GM19328 (cell line): ENCODE measurements around the gene BMP15.

Experiments
- ATAC-seq: cut with Tn5 transposase; IDR thresholded peaks from one replicate; pipeline ENCODE4 v1.9.1; 2021; ENCODE audit warnings: mild to moderate bottlenecking, moderate library complexity; ENCODE audit not compliant: unreplicated experiment

BMP15 gene

DNA sequence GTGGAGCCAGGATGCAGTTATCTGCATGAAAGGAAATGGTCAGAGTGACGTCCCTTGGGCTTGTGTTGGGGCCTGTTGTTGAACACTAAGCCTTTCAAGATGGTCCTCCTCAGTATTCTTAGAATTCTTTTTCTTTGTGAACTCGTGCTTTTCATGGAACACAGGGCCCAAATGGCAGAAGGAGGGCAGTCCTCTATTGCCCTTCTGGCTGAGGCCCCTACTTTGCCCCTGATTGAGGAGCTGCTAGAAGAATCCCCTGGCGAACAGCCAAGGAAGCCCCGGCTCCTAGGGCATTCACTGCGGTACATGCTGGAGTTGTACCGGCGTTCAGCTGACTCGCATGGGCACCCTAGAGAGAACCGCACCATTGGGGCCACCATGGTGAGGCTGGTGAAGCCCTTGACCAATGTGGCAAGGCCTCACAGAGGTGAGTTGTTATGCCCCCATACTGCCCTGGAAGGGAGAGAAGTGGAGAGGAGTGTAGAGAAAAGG lies at the start of gene BMP15:
Gene BMP15 (plus strand): TSS at position 51 of the 492 bp plus-strand sequence. CDS start 49 bp downstream, at position 100.
- ATAC-seq = no peak

DNA sequence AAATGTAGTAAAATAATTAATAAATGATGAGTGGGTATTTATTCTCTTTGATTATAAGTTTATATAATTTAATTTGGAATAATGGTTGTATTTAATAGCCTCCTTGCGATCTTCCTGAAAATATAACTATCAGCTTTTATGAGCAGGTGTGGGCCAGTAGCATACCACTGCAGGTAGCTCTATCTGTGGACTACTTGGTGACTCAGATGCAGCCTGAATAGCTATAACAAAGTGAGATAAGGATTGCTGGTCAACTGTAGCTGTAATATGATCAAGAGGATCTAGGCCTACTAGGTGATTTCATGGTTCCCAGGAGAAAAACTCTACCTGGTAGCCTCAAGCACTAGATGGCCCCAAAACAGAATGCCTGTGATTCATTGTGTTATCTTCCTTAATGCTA lies 47.1 kb upstream of the BMP15 start:
- no peak for ATAC-seq

DNA sequence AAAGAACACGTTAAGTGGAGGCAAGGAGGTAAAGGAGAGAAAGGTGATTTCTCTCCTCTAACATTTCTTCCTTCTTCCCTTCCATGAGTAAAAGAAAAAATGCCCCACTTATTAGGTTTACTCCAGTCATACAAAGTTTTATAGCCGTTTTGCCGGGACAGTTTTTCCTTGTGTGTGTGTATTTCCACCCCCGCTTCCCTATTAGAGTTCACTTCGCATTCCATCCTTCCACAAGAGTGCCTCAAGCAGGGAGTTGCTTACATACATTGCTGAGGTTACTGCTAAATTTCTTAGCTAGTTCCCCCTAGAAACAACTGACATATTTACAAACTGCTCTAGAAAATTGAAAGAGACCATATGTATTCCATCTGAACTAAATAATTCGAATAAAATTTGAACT lies 45.2 kb upstream of the BMP15 start:
- ATAC-seq = no peak

DNA sequence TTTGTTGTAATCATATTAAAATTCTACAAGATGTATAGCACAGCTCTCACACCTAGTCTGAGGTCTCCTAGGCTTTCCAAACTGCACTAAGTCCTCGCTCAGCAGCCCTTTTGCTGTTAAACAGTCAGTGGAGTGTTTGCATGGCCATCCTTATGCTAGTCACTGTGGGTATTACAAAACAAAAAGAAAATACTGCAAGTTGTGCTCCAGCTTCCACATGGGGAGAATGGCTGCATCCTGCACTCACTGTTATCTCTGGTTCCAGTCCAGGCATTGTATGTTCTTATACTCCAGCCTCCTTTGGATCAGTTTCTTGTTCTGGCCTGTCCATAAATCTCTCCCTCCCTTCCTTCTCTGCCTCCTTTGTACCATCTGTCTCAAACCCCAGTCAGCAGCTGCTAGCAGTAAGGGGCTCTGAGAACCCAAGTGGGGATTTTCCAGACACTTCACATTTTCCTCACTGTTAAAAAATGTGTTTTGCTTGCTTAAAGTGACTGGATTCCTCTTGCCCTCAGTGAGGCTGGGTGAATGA lies 38.5 kb upstream of the BMP15 start:
- no peak for ATAC-seq

DNA sequence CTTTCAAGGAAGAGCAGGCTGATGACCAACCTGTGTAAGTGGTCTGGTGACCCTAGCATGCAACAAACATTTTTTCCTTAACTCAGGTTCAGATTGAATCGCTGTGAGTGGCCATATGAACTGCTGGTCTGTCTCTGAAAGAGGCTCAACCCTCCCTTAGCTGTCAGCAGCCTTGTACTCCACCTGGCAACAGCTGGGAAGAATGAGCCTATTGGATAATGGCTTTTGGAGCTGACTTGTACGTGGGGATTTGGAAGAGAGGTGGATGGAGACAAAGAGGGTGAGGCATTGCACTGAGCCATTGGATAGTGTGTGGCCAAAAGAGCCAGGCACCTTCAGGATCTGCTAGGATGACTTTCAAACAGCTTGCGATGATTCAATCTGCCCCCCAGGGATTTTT lies 35.7 kb upstream of the BMP15 start:
- no peak for ATAC-seq

DNA sequence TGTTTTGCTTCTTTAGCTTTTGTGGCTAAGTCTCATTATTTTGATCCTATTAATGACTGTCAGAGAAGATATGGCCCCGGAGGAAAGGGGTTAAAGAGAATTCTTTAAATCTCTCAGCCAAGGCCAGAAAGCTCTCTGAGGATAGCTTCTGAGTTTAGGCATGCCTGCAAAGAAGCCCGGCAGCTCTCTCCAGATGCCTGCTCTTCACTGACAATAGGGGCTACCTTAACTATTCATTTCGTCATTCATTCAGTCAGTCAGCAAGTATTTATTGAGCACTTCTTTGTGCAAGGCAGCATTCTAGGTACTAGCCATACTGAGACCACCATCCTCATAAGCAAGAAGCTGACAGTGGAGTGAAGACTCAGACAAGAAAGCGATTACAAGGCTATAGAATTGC lies 34.0 kb upstream of the BMP15 start:
- ATAC-seq = no peak

DNA sequence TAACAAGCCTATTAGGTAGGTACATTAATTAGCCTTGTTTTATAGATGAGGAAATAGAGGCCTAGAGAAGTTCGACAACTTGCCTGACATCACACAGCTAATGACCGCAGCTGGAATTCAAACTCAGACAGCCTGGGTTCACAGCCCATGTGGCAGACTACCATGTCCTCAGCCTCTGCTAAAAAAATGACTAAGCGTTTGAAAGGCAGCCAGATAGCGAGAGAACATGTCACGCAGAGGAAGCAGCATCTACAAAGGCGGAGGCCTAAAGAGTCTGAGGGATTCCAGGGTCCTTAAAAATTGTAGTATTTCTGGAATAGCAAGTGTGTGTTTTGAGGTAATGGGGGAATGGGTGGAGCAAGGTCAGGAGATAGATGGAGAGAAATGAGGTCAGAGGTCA lies 33.2 kb upstream of the BMP15 start:
- ATAC-seq = no peak

DNA sequence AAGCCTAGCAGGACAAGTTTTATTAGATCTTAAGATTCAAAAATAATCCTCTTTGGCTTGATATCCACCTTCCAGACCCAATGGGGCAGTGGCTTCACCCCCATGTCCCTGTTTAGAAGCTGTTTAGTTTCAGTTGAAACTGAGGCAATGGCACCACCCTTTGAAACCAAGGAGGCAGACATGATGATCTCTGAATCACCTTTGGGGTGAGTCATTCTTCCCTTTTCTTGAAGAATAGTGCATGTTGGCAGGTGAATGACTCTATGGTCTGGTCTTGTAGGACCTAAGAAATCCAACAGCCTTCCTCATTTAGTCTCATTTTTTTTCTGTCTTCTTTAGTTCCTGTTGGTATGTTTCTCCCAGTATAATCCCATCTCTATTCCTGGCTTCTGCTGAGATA lies 29.5 kb upstream of the BMP15 start:
- no peak for ATAC-seq

DNA sequence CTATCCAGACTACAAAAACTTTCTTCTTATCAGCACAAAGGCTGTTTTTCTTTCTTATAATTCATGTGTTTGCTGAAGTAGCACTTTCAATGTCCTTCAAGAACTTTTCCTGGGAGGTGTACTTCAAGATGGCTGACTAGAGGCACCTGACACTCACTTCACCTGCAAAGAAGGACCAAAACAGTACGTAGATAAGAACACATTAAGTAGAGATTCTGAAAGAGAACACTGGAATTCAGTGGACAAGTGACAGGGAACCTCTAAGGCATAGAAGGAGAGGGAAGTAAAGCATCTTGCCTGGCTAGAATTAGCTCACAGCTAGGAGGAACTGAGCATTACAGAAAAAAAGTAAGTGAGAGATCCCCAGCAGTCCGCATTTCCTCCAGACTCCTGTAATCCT lies 21.7 kb upstream of the BMP15 start:
- ATAC-seq = no peak

DNA sequence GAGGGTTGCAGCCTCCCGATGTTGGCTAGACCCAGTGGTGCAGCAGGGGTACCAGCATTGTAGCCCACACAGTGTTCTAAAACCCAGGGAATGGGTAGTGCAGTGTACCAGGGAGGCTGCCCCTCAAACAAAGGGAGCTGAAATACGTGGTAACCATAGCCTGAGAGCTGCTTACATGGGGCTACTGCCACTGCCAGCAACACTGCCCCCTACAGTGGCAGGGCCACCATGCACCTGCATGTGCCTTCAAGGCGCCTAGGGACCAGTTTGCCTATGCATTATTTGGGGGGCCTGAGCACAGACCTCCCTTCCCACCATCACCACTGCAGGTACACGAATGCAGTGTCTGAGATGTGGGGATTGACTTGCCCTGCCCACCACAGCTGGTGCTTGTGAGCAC lies 21.0 kb upstream of the BMP15 start:
- no peak for ATAC-seq

DNA sequence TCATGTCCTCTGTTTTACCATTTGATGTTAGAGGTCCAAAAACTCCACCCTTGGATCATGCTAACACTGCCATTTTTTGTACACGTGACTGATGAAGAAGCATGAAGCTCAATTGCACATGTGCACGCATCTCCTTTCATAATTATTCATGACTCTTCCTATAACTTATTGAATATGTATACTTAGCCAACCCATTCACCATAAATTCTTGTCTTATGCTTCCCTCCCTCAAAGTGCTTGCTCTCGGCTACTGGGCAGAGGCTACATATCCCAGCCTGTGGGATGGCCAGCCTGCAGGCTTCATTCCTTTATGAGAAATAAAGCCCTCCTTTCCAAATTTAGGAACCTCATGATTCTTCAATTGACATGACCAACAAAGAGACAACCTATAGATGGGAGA lies 17.5 kb upstream of the BMP15 start:
- ATAC-seq = no peak

DNA sequence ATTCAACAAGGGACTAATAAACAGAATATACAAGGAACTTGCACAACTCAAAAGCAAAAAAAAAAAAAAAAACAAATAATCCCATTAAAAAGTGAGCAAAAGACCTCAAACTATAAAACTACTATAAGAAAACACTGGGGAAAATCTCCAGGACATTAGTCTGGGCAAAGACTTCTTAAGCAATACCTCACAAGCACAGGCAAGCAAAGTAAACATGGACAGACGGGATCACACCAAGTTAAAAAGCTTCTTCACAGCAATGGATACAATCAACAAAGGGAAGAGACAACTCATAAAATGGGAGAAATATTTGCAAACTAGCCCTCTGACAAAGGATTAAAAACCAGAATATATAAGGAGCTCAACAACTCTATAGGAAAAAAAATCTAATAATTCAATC lies 17.1 kb upstream of the BMP15 start:
- ATAC-seq = no peak

DNA sequence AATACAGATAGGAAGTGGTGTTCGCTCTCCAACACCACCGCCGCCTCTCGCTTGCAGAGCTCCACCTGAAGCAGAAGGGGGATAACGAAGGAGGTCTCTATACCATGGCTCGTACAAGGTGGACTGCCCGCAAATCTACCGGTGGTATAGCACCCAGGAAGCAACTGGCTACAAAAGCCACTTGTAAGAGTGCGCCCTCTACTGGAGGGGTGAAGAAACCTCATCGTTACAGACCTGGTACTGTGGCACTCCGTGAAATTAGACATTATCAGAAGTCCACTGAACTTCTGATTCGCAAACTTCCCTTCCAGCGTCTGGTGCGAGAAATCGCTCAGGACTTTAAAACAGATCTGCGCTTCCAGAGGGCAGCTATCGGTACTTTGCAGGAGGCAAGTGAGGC lies 5.2 kb upstream of the BMP15 start:
- no peak for ATAC-seq

DNA sequence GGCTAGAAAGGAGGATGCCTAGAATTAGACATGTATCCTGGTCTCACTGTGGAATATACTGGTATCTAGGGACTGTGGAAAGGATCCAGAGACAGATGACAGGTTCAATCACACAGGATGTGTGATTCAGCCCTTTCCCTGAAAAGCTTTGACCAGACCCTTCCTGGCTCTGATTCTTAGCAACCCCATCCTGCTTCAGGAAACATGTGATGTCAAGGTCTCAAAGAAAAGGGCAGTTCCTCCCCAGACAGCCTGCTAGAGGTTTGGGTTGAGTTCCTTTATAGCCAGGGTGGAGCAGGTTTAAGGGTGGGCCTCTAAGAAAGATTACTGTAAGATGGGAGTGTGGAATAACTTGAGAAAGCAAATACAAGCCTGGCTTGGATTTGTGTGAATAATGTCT lies 3.0 kb downstream of the BMP15 start:
- ATAC-seq = no peak

DNA sequence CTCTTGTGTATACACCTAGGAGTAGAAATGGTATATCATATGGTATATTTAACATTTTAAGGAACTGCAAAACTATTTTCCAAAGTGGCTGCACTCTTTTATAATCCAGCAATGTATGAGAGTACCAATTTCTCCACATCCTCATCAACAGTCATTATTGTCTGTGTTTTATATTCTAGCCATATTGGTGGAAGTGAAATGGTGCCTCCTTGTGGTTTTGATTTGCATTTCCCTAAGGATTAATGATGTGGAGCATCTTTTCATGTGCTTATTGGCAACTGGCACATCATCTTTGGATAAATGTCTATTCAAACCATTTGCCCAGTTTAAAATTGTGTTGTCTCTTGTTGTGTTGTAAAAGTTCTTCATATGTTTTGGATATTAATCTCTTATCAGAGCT lies 9.6 kb downstream of the BMP15 start:
- no peak for ATAC-seq

DNA sequence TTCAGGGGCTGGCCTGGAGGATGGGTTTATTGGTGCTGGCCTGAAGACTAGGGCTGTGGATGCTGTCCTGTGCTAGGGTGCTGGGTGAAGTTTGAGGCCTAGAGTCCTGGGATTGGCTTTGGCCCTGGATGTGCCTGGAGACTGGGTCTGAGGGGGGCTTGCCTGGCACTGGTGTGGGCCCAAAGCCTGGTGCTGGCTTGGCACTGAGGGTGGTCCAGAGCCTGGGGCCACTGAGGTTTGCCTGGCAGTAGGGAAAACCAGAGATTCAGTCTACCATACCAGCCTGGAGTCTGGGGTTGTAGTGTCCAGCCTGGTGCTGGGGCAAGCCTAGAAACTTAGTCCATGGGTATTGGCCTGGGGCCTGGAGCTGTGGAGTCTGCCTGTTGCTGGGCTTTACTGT lies 16.6 kb downstream of the BMP15 start:
- ATAC-seq = no peak

DNA sequence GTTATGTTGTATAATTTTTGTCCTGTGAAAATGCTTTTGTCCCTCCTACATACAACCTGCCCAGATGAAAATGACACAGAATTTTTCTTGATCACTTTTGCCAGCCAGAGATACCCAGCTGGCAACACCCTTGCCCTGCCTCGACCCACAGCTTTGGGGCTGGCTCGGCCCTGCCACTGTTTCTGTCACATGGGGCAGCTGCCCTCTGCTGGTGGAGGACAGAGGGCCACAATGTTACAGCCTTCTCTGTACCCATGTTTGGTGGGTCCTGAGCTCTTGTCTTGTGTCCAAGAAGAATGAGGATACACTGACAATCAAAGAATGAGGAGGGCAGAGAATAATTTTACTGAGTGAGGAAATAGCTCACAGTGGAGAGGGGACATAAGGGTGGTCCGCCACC lies 31.1 kb downstream of the BMP15 start:
- ATAC-seq = no peak

DNA sequence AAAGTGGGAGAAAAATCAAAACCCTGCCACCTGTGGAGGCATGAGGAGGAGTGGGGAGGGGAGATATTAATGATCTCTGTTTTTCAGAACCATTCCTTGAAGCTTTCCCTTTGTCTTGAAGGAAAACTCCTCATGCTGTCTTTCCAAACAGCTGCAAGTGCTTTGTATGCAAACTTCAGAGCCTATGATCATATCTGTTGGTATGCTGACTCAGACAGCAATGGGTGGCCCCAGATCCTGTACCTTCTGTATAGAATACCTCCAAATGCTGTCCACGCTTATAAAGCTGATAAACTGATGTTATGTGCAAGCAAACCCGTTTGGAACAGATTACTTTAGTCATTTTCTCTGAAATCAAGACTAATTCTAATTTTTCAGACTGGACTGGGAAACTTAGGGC lies 31.9 kb downstream of the BMP15 start:
- no peak for ATAC-seq

DNA sequence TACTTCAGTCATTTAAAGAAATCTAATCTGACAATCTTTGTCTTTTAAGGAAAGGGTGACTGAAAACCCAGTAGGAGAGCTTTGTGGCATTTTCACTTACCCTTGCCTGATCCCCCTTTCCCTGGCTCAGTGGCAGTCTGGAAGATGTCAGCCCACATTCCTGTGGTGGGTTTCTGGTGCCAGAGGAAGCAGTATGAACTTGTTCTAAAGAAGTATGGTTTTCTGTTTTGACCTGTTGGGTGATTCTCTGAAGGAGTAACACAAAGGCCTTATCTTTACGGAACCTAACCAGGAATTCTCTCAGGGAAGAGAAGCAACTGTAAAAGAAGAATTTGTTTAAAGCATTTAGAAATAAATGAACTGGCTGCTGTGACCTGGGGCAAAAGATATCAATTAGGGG lies 41.9 kb downstream of the BMP15 start:
- ATAC-seq = no peak

DNA sequence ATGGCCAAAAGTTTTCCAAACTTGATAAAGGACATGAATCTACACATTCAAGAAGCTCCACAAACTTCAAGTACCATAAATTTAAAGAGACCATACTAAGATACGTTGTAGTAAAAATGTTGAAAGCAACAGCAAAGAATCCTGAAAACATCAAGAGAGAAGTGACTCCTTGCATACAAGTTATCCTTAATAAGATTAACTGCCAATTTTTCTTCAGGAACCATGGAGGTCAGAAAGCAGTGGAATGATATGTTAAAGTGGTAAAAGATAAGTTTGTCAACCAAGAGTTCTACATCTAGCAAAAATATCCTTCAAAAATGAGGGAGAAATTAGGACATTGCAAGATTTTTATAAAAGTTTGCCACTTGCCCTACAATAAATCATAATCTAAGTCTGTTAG lies 43.3 kb downstream of the BMP15 start:
- no peak for ATAC-seq

DNA sequence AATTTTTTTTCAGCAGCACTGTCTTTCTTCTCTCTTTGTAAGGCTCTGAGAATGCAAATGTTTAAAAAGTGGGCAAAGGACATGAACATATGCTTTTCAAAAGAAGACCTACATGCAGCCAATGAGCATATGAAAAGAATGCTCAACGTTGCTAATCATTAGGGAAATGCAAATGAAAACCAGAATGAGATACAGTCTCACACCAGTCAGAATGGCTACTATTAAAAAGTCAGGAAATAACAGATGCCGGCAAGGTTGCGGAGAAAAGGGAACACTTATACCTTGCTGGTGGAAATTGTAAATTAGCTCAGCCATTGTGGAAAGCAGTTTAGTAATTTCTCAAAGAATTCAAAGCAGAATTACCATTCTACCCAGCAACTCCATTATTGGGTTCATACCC lies 51.6 kb downstream of the BMP15 start:
- no peak for ATAC-seq

DNA sequence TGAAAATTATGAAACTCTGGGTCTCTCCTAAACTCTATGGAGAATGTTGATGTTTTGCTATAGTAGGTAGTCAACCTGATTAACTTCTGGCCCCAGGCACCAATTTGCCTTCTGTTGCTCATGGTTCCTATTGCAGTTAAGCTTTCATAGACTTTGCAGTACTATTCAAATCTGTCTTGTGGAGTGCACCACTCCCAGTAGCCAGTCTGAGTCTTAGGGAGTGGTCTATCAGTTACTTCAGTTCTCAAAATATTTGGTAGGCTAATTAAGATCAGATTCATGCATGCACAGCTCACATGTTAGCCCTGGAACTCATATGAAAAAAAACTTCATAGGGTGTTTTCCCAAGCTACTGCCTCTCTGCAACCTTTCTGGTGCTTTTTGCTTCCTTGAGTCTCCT lies 53.3 kb downstream of the BMP15 start:
- no peak for ATAC-seq
